Stimulated activated CD4-positive, alpha-beta T cell treated with anti-CD3 and anti-CD28 coated beads, Interleukin-2, amount 100 ng/mL, for 24 hours (primary cell): Measurements from ENCODE around the gene GNA12.

Experiments used
- DNase-seq, 2 donors: peaks; one replicate each; pipeline ENCODE4 v3.0.0-alpha.2; 2020

GNA12 gene

GRCh38 chr7:2834748-2835441 lies 9.2 kb downstream of the GNA12 start:
- no peak for DNase-seq

- no peak for DNase-seq
Measured at GRCh38 chr7:2833083-2833910, 10.8 kb downstream of the GNA12 start.

- no peak for DNase-seq
Measured at GRCh38 chr7:2832461-2832860, 11.6 kb downstream of the GNA12 start.

GRCh38 chr7:2830609-2831376 lies 13.3 kb downstream of the GNA12 start:
- DNase-seq = no peak

- DNase-seq = no peak
Measured at GRCh38 chr7:2829040-2829439, 15.1 kb downstream of the GNA12 start.

- no peak for DNase-seq
Measured at GRCh38 chr7:2826771-2827170, 17.3 kb downstream of the GNA12 start.

GRCh38 chr7:2825559-2826227 lies 18.4 kb downstream of the GNA12 start:
- DNase-seq = no peak

GRCh38 chr7:2824678-2825461 lies 19.2 kb downstream of the GNA12 start:
- DNase-seq = no peak

DNA sequence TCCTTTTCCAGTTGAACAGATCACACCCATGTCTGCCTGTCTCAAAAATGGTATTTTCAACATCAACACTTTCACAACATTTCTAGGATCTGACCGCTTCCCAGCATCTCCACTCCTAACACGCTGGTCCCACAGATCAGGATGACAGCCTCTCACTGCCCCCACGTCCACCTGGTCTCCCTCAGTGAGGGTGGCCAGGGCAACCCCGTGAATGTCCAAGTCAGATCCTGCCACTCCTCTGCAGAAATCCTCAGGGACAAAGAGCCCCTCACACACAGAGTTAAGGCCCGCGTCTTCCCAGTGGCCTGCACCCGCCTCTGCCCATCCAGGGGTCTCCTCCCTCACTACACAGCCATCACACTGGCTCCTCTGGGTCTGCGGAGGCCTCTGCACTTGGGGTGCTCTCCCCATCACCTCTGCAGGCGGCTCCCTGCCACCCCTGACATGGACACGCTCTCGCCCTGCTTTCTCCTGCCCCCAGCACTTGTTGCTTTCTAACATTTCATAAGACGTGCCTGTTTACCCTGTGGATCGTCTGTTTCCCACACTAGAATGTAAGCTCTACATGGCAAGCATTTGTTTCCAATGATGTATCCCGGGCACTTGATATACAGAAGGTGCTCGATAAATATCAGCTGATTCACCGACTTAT lies 20.0 kb downstream of the GNA12 start:
- no peak for DNase-seq

GRCh38 chr7:2823130-2823529 lies 21.0 kb downstream of the GNA12 start:
- DNase-seq = no peak

GRCh38 chr7:2821842-2822507 lies 22.1 kb downstream of the GNA12 start:
- no peak for DNase-seq

GRCh38 chr7:2821161-2821841 lies 22.8 kb downstream of the GNA12 start:
- no peak for DNase-seq

DNA sequence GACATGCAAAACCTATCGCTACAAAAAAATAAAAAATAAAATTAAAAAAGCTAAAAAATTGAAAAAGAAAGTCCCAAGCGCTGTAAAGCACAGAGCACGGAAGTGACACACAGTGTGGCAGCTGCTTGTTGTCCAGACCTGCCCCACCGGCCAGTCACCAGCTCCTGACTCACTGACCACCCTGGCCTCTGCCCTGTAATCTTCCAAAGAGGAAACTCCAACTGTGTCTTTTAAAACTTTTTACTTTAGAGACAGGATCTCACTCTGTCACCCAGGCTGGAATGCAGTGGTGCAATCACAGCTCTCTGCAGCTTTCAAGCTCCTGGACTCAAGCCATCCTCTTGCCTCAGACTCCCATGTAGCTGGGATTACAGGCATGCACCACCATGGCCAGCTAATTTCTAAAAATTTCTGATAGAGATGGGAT lies 23.6 kb downstream of the GNA12 start:
- DNase-seq = no peak

GRCh38 chr7:2819954-2820397 lies 24.1 kb downstream of the GNA12 start:
- no peak for DNase-seq

DNA sequence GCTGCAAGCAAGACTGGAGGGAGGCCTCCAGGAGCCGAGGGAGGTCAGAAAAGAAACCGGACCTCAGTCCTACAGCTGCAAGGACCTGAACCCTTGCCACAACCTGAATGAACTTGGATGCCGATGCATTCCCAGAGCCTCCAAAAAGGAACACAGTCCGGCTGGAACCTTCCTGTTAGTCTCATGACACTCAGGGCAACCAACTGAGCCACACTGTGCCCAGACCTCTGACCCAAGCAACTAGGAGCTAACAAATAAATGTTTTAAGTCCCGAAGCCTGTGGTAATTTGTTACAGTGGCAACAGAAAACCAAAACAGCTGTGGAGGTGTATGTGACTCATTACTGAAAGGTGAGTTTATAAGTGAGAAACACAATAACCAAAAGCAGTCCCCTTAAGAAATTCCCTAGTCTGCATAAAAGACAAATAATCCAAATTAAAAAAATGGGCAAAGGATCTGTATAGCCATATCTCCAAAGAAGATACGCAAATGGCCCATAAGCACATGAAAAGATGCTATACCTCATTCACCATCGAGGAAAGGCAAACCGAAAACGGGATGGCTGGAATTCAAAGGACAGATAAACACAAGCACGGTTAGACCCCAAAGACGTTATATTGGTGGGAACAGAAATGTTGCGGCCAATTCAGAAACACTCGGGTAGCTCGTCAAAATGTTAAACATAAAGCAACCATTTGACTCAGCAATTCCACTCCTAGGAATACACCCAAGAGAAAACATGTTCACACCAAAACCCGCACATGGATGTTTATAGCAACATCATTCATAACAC lies 24.8 kb downstream of the GNA12 start:
- DNase-seq = no peak

- DNase-seq = no peak
Measured at GRCh38 chr7:2818653-2819052, 25.5 kb downstream of the GNA12 start.

- DNase-seq = no peak
Measured at GRCh38 chr7:2818121-2818520, 26.0 kb downstream of the GNA12 start.

- no peak for DNase-seq
Measured at GRCh38 chr7:2817456-2817855, 26.7 kb downstream of the GNA12 start.

DNA sequence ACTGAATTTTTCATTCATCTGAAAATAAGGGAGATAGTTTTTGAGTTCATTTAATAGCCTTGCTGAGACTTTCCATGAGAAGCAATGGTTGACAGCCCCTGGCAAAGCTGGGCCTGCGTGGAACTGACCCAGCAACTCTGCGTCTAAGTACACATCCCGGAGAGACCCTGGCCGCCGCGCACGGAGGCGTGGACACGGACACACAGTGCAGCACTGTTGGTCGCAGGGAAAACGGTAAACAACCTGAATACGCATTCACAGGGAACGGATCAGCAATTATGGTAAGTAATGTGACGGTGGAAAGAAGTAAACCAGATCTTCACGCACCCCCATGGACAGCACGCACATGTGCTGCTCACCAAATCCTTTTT lies 28.2 kb downstream of the GNA12 start:
- DNase-seq = no peak
